Measurements from ENCODE around the gene PTPRG. TPM values are rescaled to one million over a fixed set of nuclear protein-coding genes. Genes with fewer than 3 reads are reported as not detected.
A peak's percentile ranks its signal among the peaks of the same experiment; 100 is the strongest.

Gene PTPRG
- total and polyA plus RNA-seq, 10 of the 15 experiments (the other 5 are each of a cell fraction or from before 2014, with no cell fraction given) = 0.29 to 20.7 (median 1.4) TPM

GRCh38 chr3:61626484-61626883, 65.1 kb downstream of the PTPRG start:
- WGBS (ENCODE audit: insufficient coverage, insufficient replicate concordance, low lambda C conversion rate, missing lambda C conversion rate) = 34% methylated on average over 6 of the region's 6 CpGs
- Histone ChIP-seq H3K27ac (ENCODE audit: control insufficient read depth, insufficient read depth) (no peak overlapping the region), H3K9me3 (replicated peaks; ENCODE audit: control insufficient read depth, insufficient read depth, low read length) (no peaks in the 10 kb centered on the region), H4K20me1 (ENCODE audit: control insufficient read depth, insufficient read depth) (no peaks in the 10 kb centered on the region), H3K9ac (ENCODE audit: control insufficient read depth, insufficient read depth, low read length) (no peak overlapping the region), H3K79me2 (ENCODE audit: control insufficient read depth, insufficient read depth, low read length) (no peaks in the 10 kb centered on the region), H2AFZ (ENCODE audit: control insufficient read depth, low read depth, low read length) (no peak overlapping the region), H3K4me3 (no peak overlapping the region), H3K27me3 (replicated peaks in 1 of 2; ENCODE audit: control insufficient read depth in 2 of 2, insufficient read depth in 2 of 2, low read length in 1 of 2) (0 out of 4 replicates have a peak, but pooled peaks cover 0 to 1% of the 10 kb centered on the region in 2 experiments), H3K36me3 (ENCODE audit: control insufficient read depth in 2 of 2, insufficient read depth in 2 of 2, low read length in 1 of 2) (no peaks in the 10 kb centered on the region), H3K4me2 (ENCODE audit: control insufficient read depth, insufficient read depth) (no peak overlapping the region), H3K4me1 (ENCODE audit: control insufficient read depth, insufficient read depth, low read length) (no peaks in the 10 kb centered on the region; the same call in 1 of the 2 replicates)
- intact Hi-C loops (cut with micrococcal nuclease; ENCODE audit: unreplicated experiment) = no loop called here
- BruUV-seq (replicated peaks) = no TSS peak
- DNase-seq (ENCODE audit: low read depth, low spot score) (no peak), FAIRE-seq (no peak), ATAC-seq (no peak)
- in situ Hi-C loops (cut with MboI) = no loop called here
- POLR2A ChIA-PET = interaction anchor here (0.7 kb wide), 1 partner anchor 20 kb away, joined by 3 read pairs; no protein-coding TSS in a partner anchor
- RAD21 ChIA-PET (ENCODE audit: unreplicated experiment) = interaction anchor here (1.0 kb wide), 1 partner anchor 62 kb away, joined by 3 read pairs; no protein-coding TSS in a partner anchor
- SMC1A ChIA-PET (ENCODE audit: uncharacterized antibody, unreplicated experiment) = interaction anchor here (1.4 to 1.9 kb wide), 2 partner anchors 9 to 61 kb away, joined by 4 to 8 read pairs; no protein-coding TSS in a partner anchor
- CTCF ChIA-PET = interaction anchor here (1.3 kb wide), 1 partner anchor 11 kb away, joined by 3 read pairs; no protein-coding TSS in a partner anchor
- TF ChIP-seq, protein P1, sequence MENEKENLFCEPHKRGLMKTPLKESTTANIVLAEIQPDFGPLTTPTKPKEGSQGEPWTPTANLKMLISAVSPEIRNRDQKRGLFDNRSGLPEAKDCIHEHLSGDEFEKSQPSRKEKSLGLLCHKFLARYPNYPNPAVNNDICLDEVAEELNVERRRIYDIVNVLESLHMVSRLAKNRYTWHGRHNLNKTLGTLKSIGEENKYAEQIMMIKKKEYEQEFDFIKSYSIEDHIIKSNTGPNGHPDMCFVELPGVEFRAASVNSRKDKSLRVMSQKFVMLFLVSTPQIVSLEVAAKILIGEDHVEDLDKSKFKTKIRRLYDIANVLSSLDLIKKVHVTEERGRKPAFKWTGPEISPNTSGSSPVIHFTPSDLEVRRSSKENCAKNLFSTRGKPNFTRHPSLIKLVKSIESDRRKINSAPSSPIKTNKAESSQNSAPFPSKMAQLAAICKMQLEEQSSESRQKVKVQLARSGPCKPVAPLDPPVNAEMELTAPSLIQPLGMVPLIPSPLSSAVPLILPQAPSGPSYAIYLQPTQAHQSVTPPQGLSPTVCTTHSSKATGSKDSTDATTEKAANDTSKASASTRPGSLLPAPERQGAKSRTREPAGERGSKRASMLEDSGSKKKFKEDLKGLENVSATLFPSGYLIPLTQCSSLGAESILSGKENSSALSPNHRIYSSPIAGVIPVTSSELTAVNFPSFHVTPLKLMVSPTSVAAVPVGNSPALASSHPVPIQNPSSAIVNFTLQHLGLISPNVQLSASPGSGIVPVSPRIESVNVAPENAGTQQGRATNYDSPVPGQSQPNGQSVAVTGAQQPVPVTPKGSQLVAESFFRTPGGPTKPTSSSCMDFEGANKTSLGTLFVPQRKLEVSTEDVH (IDR thresholded peaks at IDR 0.05; ENCODE audit: low read depth, partially characterized antibody) = no peak

DNA sequence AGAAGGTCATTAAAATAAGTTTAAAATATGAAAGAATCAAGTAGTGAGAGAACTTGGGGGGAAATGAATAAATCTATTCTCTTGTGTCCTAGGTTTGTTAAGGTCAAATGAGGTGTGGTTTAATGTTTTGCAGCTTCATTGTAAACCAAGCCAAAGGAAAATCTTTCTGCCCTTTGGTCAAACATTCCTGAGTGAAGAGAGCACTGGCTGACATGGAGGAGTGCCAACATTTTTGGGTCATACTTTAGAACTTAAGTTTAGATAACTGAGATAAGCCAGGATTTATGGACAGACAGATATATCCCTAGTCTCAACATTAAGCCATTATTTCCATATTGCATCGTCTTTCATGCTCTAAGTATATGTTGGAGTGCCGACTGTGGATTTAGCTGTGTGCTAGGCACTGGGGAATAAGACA, 66.4 kb downstream of the PTPRG start:
- H2AFZ ChIP-seq (ENCODE audit: control insufficient read depth, low read depth, low read length) = no peak overlapping the region
- ATAC-seq (no peak), DNase-seq (ENCODE audit: low read depth, low spot score) (no peak), FAIRE-seq (no peak)
- no peaks in the 10 kb centered on the region; the same call in 1 of the 2 replicates for H3K4me1 ChIP-seq (ENCODE audit: control insufficient read depth, insufficient read depth, low read length)
- no peaks in the 10 kb centered on the region; the same call in 2 of the 3 replicates for H3K9me3 ChIP-seq (replicated peaks; ENCODE audit: control insufficient read depth, insufficient read depth, low read length)
- SMC1A ChIA-PET (ENCODE audit: uncharacterized antibody, unreplicated experiment) = interaction anchor here (1.1 to 4.3 kb wide), 3 partner anchors 8 to 560 kb away, joined by 3 to 19 read pairs (median 5); no protein-coding TSS in a partner anchor
- no peaks in the 10 kb centered on the region for H3K79me2 ChIP-seq (ENCODE audit: control insufficient read depth, insufficient read depth, low read length)
- H3K27ac ChIP-seq (ENCODE audit: control insufficient read depth, insufficient read depth) = no peak overlapping the region
- WGBS (ENCODE audit: insufficient coverage, insufficient replicate concordance, low lambda C conversion rate, missing lambda C conversion rate) = 47% methylated on average over 2 of the region's 2 CpGs
- H3K4me2 ChIP-seq (ENCODE audit: control insufficient read depth, insufficient read depth) = no peak overlapping the region
- TF ChIP-seq YBX1 (IDR thresholded peaks at IDR 0.05) = no peak
- TF ChIP-seq ETV6 (conservative IDR thresholded peaks at IDR 0.05 in 1 of 2, IDR thresholded peaks at IDR 0.05 in 1 of 2; ENCODE audit: borderline replicate concordance in 1 of 2, low read depth in 1 of 2) = peak in 1 of 2 experiments; percentile 81; a peak in 1 of 4 replicates
- TF ChIP-seq, protein P2, sequence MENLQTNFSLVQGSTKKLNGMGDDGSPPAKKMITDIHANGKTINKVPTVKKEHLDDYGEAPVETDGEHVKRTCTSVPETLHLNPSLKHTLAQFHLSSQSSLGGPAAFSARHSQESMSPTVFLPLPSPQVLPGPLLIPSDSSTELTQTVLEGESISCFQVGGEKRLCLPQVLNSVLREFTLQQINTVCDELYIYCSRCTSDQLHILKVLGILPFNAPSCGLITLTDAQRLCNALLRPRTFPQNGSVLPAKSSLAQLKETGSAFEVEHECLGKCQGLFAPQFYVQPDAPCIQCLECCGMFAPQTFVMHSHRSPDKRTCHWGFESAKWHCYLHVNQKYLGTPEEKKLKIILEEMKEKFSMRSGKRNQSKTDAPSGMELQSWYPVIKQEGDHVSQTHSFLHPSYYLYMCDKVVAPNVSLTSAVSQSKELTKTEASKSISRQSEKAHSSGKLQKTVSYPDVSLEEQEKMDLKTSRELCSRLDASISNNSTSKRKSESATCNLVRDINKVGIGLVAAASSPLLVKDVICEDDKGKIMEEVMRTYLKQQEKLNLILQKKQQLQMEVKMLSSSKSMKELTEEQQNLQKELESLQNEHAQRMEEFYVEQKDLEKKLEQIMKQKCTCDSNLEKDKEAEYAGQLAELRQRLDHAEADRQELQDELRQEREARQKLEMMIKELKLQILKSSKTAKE (IDR thresholded peaks at IDR 0.05; ENCODE audit: low read depth, poor library complexity, severe bottlenecking) = no peak
- no peak for TF ChIP-seq JUND (IDR thresholded peaks at IDR 0.05; ENCODE audit: low read depth, low read length)
- H3K9ac ChIP-seq (ENCODE audit: control insufficient read depth, insufficient read depth, low read length) = no peak overlapping the region
- intact Hi-C loops (cut with micrococcal nuclease; ENCODE audit: unreplicated experiment) = no loop called here
- POLR2A ChIA-PET = no interaction called here
- H3K36me3 ChIP-seq (ENCODE audit: control insufficient read depth in 2 of 2, insufficient read depth in 2 of 2, low read length in 1 of 2) = no peaks in the 10 kb centered on the region
- 0 out of 4 replicates have a peak, but pooled peaks cover 0 to 1% of the 10 kb centered on the region in 2 experiments for H3K27me3 ChIP-seq (replicated peaks in 1 of 2; ENCODE audit: control insufficient read depth in 2 of 2, insufficient read depth in 2 of 2, low read length in 1 of 2)
- in situ Hi-C loops (cut with MboI) = no loop called here
- BruUV-seq (replicated peaks) = no TSS peak
- RAD21 ChIA-PET (ENCODE audit: unreplicated experiment) = no interaction called here
- no peaks in the 10 kb centered on the region for H4K20me1 ChIP-seq (ENCODE audit: control insufficient read depth, insufficient read depth)
- CTCF ChIA-PET = no interaction called here
- H3K4me3 ChIP-seq = no peak overlapping the region
